GM08714 (cell line): Measurements from ENCODE around the gene UPK3A.
"Not testable (repeated sequence)": the region's sequence is repeated elsewhere in the genome, so short reads cannot be mapped to it uniquely, and the experiment has no call there.

Experiments
- H3K4me3 ChIP-seq: fragments of 200-500 bp; sonication (Bioruptor generic); 2 replicates; pipeline ENCODE4 v1.5.1; 2014; ENCODE audit warnings: mild to moderate bottlenecking, low read length, inconsistent platforms
- ZNF274 ChIP-seq: IDR thresholded peaks from 2 replicates; pipeline ENCODE4 v1.6.1; 2012; ENCODE audit warnings: mild to moderate bottlenecking, low read depth, low read length

UPK3A gene

GRCh38 chr22:45317551-45318167 is 32.9 kb downstream of the UPK3A start:
- peak overlapping the region; percentile 18; the same call in 1 of the 2 replicates for H3K4me3 ChIP-seq
- no peak for TF ChIP-seq ZNF274

GRCh38 chr22:45318168-45318557 is 33.4 kb downstream of the UPK3A start:
- peak overlapping the region; percentile 70; the same call in 1 of the 2 replicates for H3K4me3 ChIP-seq
- TF ChIP-seq ZNF274: no peak

- no peak for TF ChIP-seq ZNF274
- H3K4me3 ChIP-seq: peak overlapping the region; percentile 70; the same call in 1 of the 2 replicates
Measured at GRCh38 chr22:45318558-45319323, 34.0 kb downstream of the UPK3A start.

- no peak for TF ChIP-seq ZNF274
- peak overlapping the region; percentile 10; the same call in 1 of the 2 replicates for H3K4me3 ChIP-seq
Measured at GRCh38 chr22:45319324-45319685, 34.6 kb downstream of the UPK3A start.

GRCh38 chr22:45320357-45320976 is 35.7 kb downstream of the UPK3A start:
- TF ChIP-seq ZNF274: no peak
- H3K4me3 ChIP-seq: no peak overlapping the region

GRCh38 chr22:45321827-45322226 is 37.1 kb downstream of the UPK3A start:
- no peak for TF ChIP-seq ZNF274
- H3K4me3 ChIP-seq: no peak overlapping the region

- no peak overlapping the region for H3K4me3 ChIP-seq
- no peak for TF ChIP-seq ZNF274
Measured at GRCh38 chr22:45322873-45323525, 38.2 kb downstream of the UPK3A start.

- no peak for TF ChIP-seq ZNF274
- no peak overlapping the region for H3K4me3 ChIP-seq
Measured at GRCh38 chr22:45323695-45324094, 38.9 kb downstream of the UPK3A start.

GRCh38 chr22:45324311-45324711 is 39.6 kb downstream of the UPK3A start:
- no peak overlapping the region for H3K4me3 ChIP-seq
- no peak for TF ChIP-seq ZNF274

- not testable (repeated sequence) for H3K4me3 ChIP-seq
Measured at GRCh38 chr22:45328261-45328660, 43.5 kb downstream of the UPK3A start.

- no peak overlapping the region for H3K4me3 ChIP-seq
- TF ChIP-seq ZNF274: no peak
Measured at GRCh38 chr22:45328822-45329529, 44.2 kb downstream of the UPK3A start.

- H3K4me3 ChIP-seq: no peak overlapping the region
- TF ChIP-seq ZNF274: no peak
Measured at GRCh38 chr22:45329530-45329936, 44.8 kb downstream of the UPK3A start.

- no peak overlapping the region for H3K4me3 ChIP-seq
- no peak for TF ChIP-seq ZNF274
Measured at GRCh38 chr22:45330548-45330947, 45.8 kb downstream of the UPK3A start.

- no peak overlapping the region for H3K4me3 ChIP-seq
Measured at GRCh38 chr22:45331486-45331885, 46.7 kb downstream of the UPK3A start.

GRCh38 chr22:45332001-45332400 is 47.3 kb downstream of the UPK3A start:
- no peak for TF ChIP-seq ZNF274
- H3K4me3 ChIP-seq: no peak overlapping the region

More at GRCh38 chr22:45331486-45331885, 46.7 kb downstream of the UPK3A start:
- no peak for TF ChIP-seq ZNF274
